CD4-positive, alpha-beta T cell treated with Interleukin-6 for 4 hours (primary cell): Measurements from ENCODE around the gene GCM1.

Experiments used
- DNase-seq: peaks from one replicate; pipeline ENCODE4 v3.0.0-alpha.2; 2020; ENCODE audit warnings: mixed read lengths

Gene GCM1

GRCh38 chr6:53103993-53104675 lies 44.5 kb downstream of the GCM1 start:
- no peak for DNase-seq

GRCh38 chr6:53101006-53101405 lies 47.6 kb downstream of the GCM1 start:
- no peak for DNase-seq

- no peak for DNase-seq
Observed at GRCh38 chr6:53100561-53100960, 48.1 kb downstream of the GCM1 start.

- DNase-seq: no peak
Observed at GRCh38 chr6:53095716-53096115, 52.9 kb downstream of the GCM1 start.

- no peak for DNase-seq
Observed at GRCh38 chr6:53095270-53095669, 53.4 kb downstream of the GCM1 start.

- no peak for DNase-seq
Observed at GRCh38 chr6:53090576-53090975, 58.1 kb downstream of the GCM1 start.

GRCh38 chr6:53089948-53090347 lies 58.7 kb downstream of the GCM1 start:
- DNase-seq: no peak

GRCh38 chr6:53086302-53086701 lies 62.3 kb downstream of the GCM1 start:
- no peak for DNase-seq

GRCh38 chr6:53080813-53081212 lies 67.8 kb downstream of the GCM1 start:
- no peak for DNase-seq
